K562 (cell line): ENCODE measurements around the gene P2RY8. TPM values are rescaled to one million over a fixed set of nuclear protein-coding genes. Genes with fewer than 3 reads are reported as not detected.

Source experiments
- CBX5 ChIP-seq: IDR thresholded peaks from 2 replicates; pipeline ENCODE4 v1.6.1; 2014; ENCODE audit warnings: low read depth, borderline replicate concordance
- CTCF ChIP-seq, 3 experiments: IDR thresholded peaks in 2 of 3; conservative IDR thresholded peaks in 1 of 3; 2 replicates each; pipeline ENCODE4 v1.5.1; 2011 to 2012; ENCODE audit warnings: low read length in 3 of 3, mild to moderate bottlenecking in 3 of 3, control low read depth in 2 of 3, improper control_type of control experiment in 1 of 3, inconsistent platforms in 1 of 3, low read depth in 1 of 3, mixed read lengths in 1 of 3, moderate library complexity in 1 of 3; ENCODE audit not compliant: insufficient read depth in 2 of 3
- FOXA3 ChIP-seq, 2 experiments: fragments of 450-650 bp in 1 of 2; sonication (generic) in 1 of 2; formaldehyde crosslinking; IDR thresholded peaks in 1 of 2; conservative IDR thresholded peaks in 1 of 2; 2 replicates each; pipeline versions ENCODE4 v1.4.0 to v1.8.0; 2020 to 2022; ENCODE audit warnings: mild to moderate bottlenecking in 2 of 2, missing genetic modification reagents in 1 of 2
- GATAD2A ChIP-seq: fragments of 450-650 bp; IDR thresholded peaks from 2 replicates; pipeline ENCODE4 v1.6.1; 2017
- KAT2B ChIP-seq: IDR thresholded peaks from one replicate; pipeline ENCODE4 v1.6.1; 2012; ENCODE audit warnings: low read depth, mild to moderate bottlenecking, control low read depth, inconsistent platforms, low read length, moderate library complexity
- LEF1 ChIP-seq: fragments of 450-650 bp; IDR thresholded peaks from 2 replicates; pipeline ENCODE4 v1.6.1; 2016; ENCODE audit warnings: mild to moderate bottlenecking
- PCBP1 ChIP-seq: fragments of 200-400 bp; formaldehyde crosslinking; IDR thresholded peaks from 2 replicates; pipeline ENCODE4 v1.6.1; 2018; ENCODE audit warnings: mild to moderate bottlenecking, low read depth, low read length; ENCODE audit not compliant: poor library complexity, severe bottlenecking
- RB1 ChIP-seq: fragments of 450-650 bp; IDR thresholded peaks from 2 replicates; pipeline ENCODE4 v1.6.1; 2017; ENCODE audit warnings: low read depth, mild to moderate bottlenecking
- SAFB ChIP-seq: fragments of 200-400 bp; formaldehyde crosslinking; IDR thresholded peaks from 2 replicates; pipeline ENCODE4 v1.6.1; 2017; ENCODE audit warnings: low read depth, low read length, borderline replicate concordance
- SMC3 ChIP-seq: conservative IDR thresholded peaks from 2 replicates; pipeline ENCODE4 v1.6.1; 2011; ENCODE audit warnings: low read depth, low read length, improper control_type of control experiment; ENCODE audit not compliant: insufficient read depth
- STAG1 ChIP-seq: sonication (generic); formaldehyde crosslinking; IDR thresholded peaks from 2 replicates; pipeline ENCODE4 v1.5.0; 2020; ENCODE audit warnings: missing genetic modification reagents, borderline replicate concordance
- ZBTB12 ChIP-seq: fragments of 250-450 bp; sonication (Bioruptor Pico); IDR thresholded peaks from 2 replicates; pipeline ENCODE4 v1.4.0; 2020
- polyA plus RNA-seq, 8 experiments: library from polyadenylated mRNA; depleted of rRNA in 4 of 8; stranded (reverse) in 5 of 8; unstranded in 3 of 8; fragments of >200 nt; fragmentation: Nextera tagmentation in 2 of 8; fragmentation: Illumina TruSeq in 1 of 8; extraction: Ambion mirVana in 2 of 8; extraction: Trizol in 1 of 8; gene quantifications; 2 replicates each; pipeline versions ENCODE4 v1.2.1 to v1.2.3, GENCODE V29; 2011 to 2014; ENCODE audit warnings: inconsistent platforms in 1 of 8, missing spikeins in 1 of 8
- total RNA-seq, 7 experiments: library from RNA; depleted of rRNA in 6 of 7; stranded (reverse); fragments of >200 nt in 6 of 7; fragmentation: Illumina TruSeq in 2 of 7; extraction: Trizol in 2 of 7; gene quantifications; 2 replicates each; pipeline versions ENCODE4 v1.2.1 to v1.2.3, GENCODE V29; 2011 to 2021; ENCODE audit warnings: low replicate concordance in 1 of 7
- TF ChIP-seq, protein P1 (sequence below), 2 experiments: fragments of 450-650 bp; formaldehyde crosslinking in 1 of 2; IDR thresholded peaks; 2 replicates each; pipeline versions ENCODE4 v1.4.0 to v1.6.1; 2014 to 2020; ENCODE audit warnings: mild to moderate bottlenecking in 2 of 2, borderline replicate concordance in 1 of 2, low read depth in 1 of 2
- TF ChIP-seq, protein P2 (sequence below): sonication (generic); formaldehyde crosslinking; IDR thresholded peaks from 2 replicates; pipeline ENCODE4 v1.8.0; 2022; ENCODE audit warnings: missing genetic modification reagents, mild to moderate bottlenecking, moderate library complexity, borderline replicate concordance

P2RY8 gene
- total and polyA plus RNA-seq, 9 of the 15 experiments (the other 6 are each of a cell fraction or from before 2014, with no cell fraction given), result 0.04 to 0.69 (median 0.08) TPM; not detected in 3

DNA sequence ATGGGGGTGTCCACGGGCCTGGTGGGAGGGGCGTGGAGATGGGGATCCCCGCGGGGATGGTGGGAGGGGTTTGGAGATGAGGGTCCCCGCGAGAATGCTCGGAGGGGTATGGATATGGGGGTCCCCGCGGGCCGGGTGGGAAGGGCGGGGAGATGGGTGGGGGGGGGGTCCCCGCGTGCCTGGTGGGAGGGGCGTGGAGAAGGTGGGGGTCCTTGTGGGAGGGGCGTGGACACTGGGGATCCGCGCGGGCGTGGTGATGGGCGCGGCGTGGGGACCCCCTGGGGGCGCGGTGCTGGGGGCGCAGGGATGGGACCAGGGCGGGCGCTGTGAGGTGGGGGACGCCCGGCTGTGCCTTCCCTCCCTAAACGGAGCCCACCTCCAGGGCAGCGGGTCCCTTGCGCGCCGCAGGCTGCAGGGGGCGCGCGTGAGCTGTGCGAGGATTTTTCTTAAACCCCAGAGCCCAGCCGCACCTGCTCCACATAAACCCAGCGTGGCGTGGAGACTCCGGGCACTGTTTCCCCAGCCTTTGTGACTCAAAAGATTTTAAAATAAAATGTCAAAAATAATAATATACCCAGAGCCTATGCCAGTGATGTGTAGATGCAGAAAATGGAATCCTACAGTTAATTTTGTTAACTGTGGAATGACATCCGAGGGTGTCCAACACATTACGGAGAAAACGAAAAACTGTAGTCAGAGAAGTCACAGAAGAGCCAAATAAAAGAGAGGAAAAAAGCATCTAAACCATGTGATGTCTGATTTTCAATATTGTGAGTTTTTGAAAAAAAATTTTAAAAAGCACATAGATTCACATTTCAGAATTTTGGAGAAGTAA is 82.8 kb downstream of the P2RY8 start (continued):
- TF ChIP-seq RB1, result peak; percentile 35; the same call in 1 of the 2 replicates
- TF ChIP-seq SMC3, result peak; percentile 62
- no peak for TF ChIP-seq LEF1
- TF ChIP-seq, protein P1, sequence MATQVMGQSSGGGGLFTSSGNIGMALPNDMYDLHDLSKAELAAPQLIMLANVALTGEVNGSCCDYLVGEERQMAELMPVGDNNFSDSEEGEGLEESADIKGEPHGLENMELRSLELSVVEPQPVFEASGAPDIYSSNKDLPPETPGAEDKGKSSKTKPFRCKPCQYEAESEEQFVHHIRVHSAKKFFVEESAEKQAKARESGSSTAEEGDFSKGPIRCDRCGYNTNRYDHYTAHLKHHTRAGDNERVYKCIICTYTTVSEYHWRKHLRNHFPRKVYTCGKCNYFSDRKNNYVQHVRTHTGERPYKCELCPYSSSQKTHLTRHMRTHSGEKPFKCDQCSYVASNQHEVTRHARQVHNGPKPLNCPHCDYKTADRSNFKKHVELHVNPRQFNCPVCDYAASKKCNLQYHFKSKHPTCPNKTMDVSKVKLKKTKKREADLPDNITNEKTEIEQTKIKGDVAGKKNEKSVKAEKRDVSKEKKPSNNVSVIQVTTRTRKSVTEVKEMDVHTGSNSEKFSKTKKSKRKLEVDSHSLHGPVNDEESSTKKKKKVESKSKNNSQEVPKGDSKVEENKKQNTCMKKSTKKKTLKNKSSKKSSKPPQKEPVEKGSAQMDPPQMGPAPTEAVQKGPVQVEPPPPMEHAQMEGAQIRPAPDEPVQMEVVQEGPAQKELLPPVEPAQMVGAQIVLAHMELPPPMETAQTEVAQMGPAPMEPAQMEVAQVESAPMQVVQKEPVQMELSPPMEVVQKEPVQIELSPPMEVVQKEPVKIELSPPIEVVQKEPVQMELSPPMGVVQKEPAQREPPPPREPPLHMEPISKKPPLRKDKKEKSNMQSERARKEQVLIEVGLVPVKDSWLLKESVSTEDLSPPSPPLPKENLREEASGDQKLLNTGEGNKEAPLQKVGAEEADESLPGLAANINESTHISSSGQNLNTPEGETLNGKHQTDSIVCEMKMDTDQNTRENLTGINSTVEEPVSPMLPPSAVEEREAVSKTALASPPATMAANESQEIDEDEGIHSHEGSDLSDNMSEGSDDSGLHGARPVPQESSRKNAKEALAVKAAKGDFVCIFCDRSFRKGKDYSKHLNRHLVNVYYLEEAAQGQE (IDR thresholded peaks at IDR 0.05; ENCODE audit: borderline replicate concordance), result peak; percentile 73
- TF ChIP-seq, protein P1 (CRISPR knock-in tag; IDR thresholded peaks at IDR 0.05; ENCODE audit: low read depth), result no peak
- TF ChIP-seq, protein P2, sequence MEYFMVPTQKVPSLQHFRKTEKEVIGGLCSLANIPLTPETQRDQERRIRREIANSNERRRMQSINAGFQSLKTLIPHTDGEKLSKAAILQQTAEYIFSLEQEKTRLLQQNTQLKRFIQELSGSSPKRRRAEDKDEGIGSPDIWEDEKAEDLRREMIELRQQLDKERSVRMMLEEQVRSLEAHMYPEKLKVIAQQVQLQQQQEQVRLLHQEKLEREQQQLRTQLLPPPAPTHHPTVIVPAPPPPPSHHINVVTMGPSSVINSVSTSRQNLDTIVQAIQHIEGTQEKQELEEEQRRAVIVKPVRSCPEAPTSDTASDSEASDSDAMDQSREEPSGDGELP (CRISPR knock-in tag), result peak; percentile 33; the same call in 1 of the 2 replicates
- TF ChIP-seq CTCF (IDR thresholded peaks at IDR 0.05 in 2 of 3, conservative IDR thresholded peaks at IDR 0.05 in 1 of 3; ENCODE audit: insufficient read depth in 2 of 3, low read depth in 1 of 3, low read length in 3 of 3), result peak; percentile 74 to 85 (median 78)
- no peak for TF ChIP-seq KAT2B
- no peak for TF ChIP-seq CBX5
- TF ChIP-seq FOXA3 (CRISPR knock-in tag; conservative IDR thresholded peaks at IDR 0.05 in 1 of 2, IDR thresholded peaks at IDR 0.05 in 1 of 2), result no peak
- peak; percentile 45; the same call in 1 of the 2 replicates for TF ChIP-seq GATAD2A
- TF ChIP-seq ZBTB12 (CRISPR knock-in tag), result no peak
- peak; percentile 12; the same call in 1 of the 2 replicates for TF ChIP-seq SAFB
- TF ChIP-seq STAG1 (CRISPR knock-in tag), result peak; percentile 59; the same call in 1 of the 2 replicates
- peak; percentile 26 for TF ChIP-seq PCBP1
